GM19452 (cell line): Measurements from ENCODE around the gene SLC4A7.
"Not testable (repeated sequence)": the region's sequence is repeated elsewhere in the genome, so short reads cannot be mapped to it uniquely, and the experiment has no call there.

Source experiments
- ATAC-seq: cut with Tn5 transposase; IDR thresholded peaks from one replicate; pipeline ENCODE4 v1.9.1; 2021; ENCODE audit not compliant: unreplicated experiment

The SLC4A7 gene

GRCh38 chr3:27488821-27489220, 4.6 kb upstream of the SLC4A7 start:
- ATAC-seq, result no peak

GRCh38 chr3:27487383-27487782, 3.2 kb upstream of the SLC4A7 start:
- no peak for ATAC-seq

GRCh38 chr3:27486336-27486735, 2.2 kb upstream of the SLC4A7 start:
- ATAC-seq, result no peak

- ATAC-seq, result no peak
Observed at GRCh38 chr3:27485866-27486265, 1.7 kb upstream of the SLC4A7 start.

GRCh38 chr3:27483117-27484014, 818 bp downstream of the SLC4A7 start:
- peak; percentile 18 for ATAC-seq

GRCh38 chr3:27479806-27480543, 4.2 kb downstream of the SLC4A7 start:
- ATAC-seq, result no peak

GRCh38 chr3:27471923-27472550, 12.1 kb downstream of the SLC4A7 start:
- no peak for ATAC-seq

- ATAC-seq, result no peak
Observed at GRCh38 chr3:27468283-27468886, 15.8 kb downstream of the SLC4A7 start.

- peak; percentile 88 for ATAC-seq
Observed at GRCh38 chr3:27467545-27467944, 16.6 kb downstream of the SLC4A7 start.

GRCh38 chr3:27464646-27465045, 19.5 kb downstream of the SLC4A7 start:
- no peak for ATAC-seq

- no peak for ATAC-seq
Observed at GRCh38 chr3:27462228-27462627, 22.0 kb downstream of the SLC4A7 start.

GRCh38 chr3:27458929-27459328, 25.3 kb downstream of the SLC4A7 start:
- ATAC-seq, result no peak

- no peak for ATAC-seq
Observed at GRCh38 chr3:27456554-27456953, 27.6 kb downstream of the SLC4A7 start.

GRCh38 chr3:27454914-27455313, 29.3 kb downstream of the SLC4A7 start:
- ATAC-seq, result peak; percentile 59

- ATAC-seq, result no peak
Observed at GRCh38 chr3:27454461-27454860, 29.7 kb downstream of the SLC4A7 start.

GRCh38 chr3:27452368-27453090, 31.7 kb downstream of the SLC4A7 start:
- no peak for ATAC-seq

GRCh38 chr3:27451842-27452241, 32.3 kb downstream of the SLC4A7 start:
- no peak for ATAC-seq

GRCh38 chr3:27451251-27451650, 32.9 kb downstream of the SLC4A7 start:
- no peak for ATAC-seq

GRCh38 chr3:27449530-27450150, 34.5 kb downstream of the SLC4A7 start:
- ATAC-seq, result no peak

- ATAC-seq, result not testable (repeated sequence)
Observed at GRCh38 chr3:27442995-27443394, 41.2 kb downstream of the SLC4A7 start.
